NCI-H2171 treated with DMSO at 0.1 percent for 48 hours (cell line): ENCODE measurements around the gene ANKZF1.

Experiments
- DNase-seq: peaks from one replicate; lab custom pipeline; 2025; lab: John Stamatoyannopoulos, UW

The ANKZF1 gene

GRCh38 chr2:219282943-219283581 is 53.5 kb downstream of the ANKZF1 start:
- no peak for DNase-seq

DNA sequence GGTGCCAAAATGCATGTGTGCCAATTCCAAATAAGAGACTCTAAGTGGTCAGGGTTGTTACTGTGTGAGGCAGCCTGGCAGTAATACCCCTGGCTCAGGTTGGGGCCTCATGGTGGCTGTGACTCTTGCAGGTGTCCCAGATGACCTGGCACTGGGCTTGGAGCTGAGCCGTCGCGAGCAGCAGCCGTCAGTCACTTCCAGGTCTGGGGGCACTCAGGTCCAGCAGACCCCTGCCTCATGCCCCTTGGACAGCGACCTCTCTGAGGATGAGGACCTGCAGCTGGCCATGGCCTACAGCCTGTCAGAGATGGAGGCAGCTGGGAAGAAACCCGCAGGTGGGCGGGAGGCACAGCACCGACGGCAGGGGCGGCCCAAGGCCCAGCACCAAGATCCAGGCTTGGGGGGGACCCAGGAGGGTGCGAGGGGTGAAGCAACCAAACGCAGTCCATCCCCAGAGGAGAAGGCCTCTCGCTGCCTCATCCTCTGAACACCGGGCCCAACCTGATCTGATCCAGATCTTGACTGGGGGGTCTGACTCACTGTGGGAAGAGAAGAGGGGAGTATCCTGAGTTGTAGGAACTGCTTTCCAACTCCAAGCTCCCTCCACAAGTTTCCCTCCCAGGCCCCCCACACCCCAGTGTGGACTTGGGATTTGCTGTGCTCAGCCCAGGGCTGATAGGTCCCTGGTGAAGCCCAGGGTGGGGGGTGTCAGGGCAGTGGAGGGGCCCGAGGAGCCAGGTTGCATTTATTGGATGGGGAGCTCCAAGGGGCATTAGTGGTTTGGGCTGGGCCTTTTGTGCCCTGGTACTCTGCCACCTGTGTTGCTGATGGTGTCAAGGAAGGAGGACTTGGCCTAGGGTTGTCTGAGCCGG is 55.1 kb downstream of the ANKZF1 start:
- no peak for DNase-seq

- DNase-seq = no peak
These were observed 55.7 kb downstream of the ANKZF1 start for GRCh38 chr2:219285373-219285735.

- peak; percentile 79 for DNase-seq
These were observed 56.4 kb downstream of the ANKZF1 start for GRCh38 chr2:219285894-219286425.
